Fibroblast of pulmonary artery (primary cell): ENCODE measurements around the gene ATP8A1.
"Not testable (repeated sequence)": the region's sequence is repeated elsewhere in the genome, so short reads cannot be mapped to it uniquely, and the experiment has no call there.

Experiments
- DNase-seq: peaks from one replicate; pipeline ENCODE4 v3.0.0-alpha.2; 2010; ENCODE audit warnings: low read depth
- H3K4me3 ChIP-seq: replicated peaks from 2 replicates; pipeline ENCODE4 v1.5.1; 2011; ENCODE audit warnings: low read depth, mild to moderate bottlenecking, control low read depth, low read length, moderate library complexity
- CTCF ChIP-seq: IDR thresholded peaks from 2 replicates; pipeline ENCODE4 v1.5.1; 2011; ENCODE audit warnings: mild to moderate bottlenecking, control low read depth, low read length, inconsistent platforms; ENCODE audit errors: missing control alignments

Gene ATP8A1

GRCh38 chr4:42391355-42391664 lies 265.6 kb downstream of the ATP8A1 start:
- no peak overlapping the region for H3K4me3 ChIP-seq
- no peak for TF ChIP-seq CTCF
- DNase-seq, result no peak

GRCh38 chr4:42390622-42391354 lies 266.1 kb downstream of the ATP8A1 start:
- H3K4me3 ChIP-seq, result no peak overlapping the region
- no peak for TF ChIP-seq CTCF
- no peak for DNase-seq

- TF ChIP-seq CTCF, result no peak
- DNase-seq, result no peak
- H3K4me3 ChIP-seq, result no peak overlapping the region
These were observed 271.4 kb downstream of the ATP8A1 start for GRCh38 chr4:42385516-42385915.

GRCh38 chr4:42381666-42382065 lies 275.2 kb downstream of the ATP8A1 start:
- TF ChIP-seq CTCF, result no peak
- H3K4me3 ChIP-seq, result no peak overlapping the region
- DNase-seq, result no peak

GRCh38 chr4:42377497-42377896 lies 279.4 kb downstream of the ATP8A1 start:
- no peak for DNase-seq
- no peak overlapping the region for H3K4me3 ChIP-seq
- TF ChIP-seq CTCF, result no peak

- H3K4me3 ChIP-seq, DNase-seq: not testable (repeated sequence)
These were observed 284.6 kb downstream of the ATP8A1 start for GRCh38 chr4:42372303-42372702.

- TF ChIP-seq CTCF, result peak; percentile 77
- DNase-seq, result peak; percentile 88
- no peak overlapping the region for H3K4me3 ChIP-seq
These were observed 285.3 kb downstream of the ATP8A1 start for GRCh38 chr4:42371305-42372252.
